NT2/D1 (cell line): Measurements from ENCODE around the gene CEMP1.
"Not testable (repeated sequence)": the region's sequence is repeated elsewhere in the genome, so short reads cannot be mapped to it uniquely, and the experiment has no call there.

Experiments
- YY1 ChIP-seq: IDR thresholded peaks from 2 replicates; pipeline ENCODE4 v1.6.1; 2011; ENCODE audit not compliant: insufficient read length, insufficient read depth
- ZNF274 ChIP-seq: IDR thresholded peaks from 2 replicates; pipeline ENCODE4 v1.6.1; 2011; ENCODE audit warnings: mild to moderate bottlenecking, low read depth, low read length

DNA sequence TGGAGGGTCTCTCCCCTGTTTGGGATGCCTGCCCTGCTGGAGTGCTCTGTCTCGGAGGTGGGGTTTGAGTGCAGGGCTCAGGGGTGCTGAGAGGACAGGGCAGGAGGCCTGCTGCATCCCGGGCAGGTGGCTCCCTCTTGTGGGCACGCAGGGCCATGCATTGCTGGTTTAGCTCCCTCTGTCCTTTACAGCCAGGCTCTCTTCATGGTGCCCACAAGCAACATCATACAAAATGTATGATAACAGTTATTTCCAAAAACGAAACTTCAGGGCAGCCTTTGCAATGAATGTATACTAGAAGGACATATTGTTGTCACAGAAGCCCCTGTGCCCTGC is 29.6 kb upstream of the CEMP1 start:
- TF ChIP-seq YY1, ZNF274: not testable (repeated sequence)
